H9 (cell line): Measurements from ENCODE around the gene TNFSF4. TPM values are rescaled to one million over a fixed set of nuclear protein-coding genes. Genes with fewer than 3 reads are reported as not detected.
A peak's percentile ranks its signal among the peaks of the same experiment; 100 is the strongest.

Experiments
- DNase-seq: peaks from one replicate; pipeline ENCODE4 v3.0.0-alpha.2; 2017
- H2AFZ ChIP-seq: one replicate; pipeline ENCODE4 v1.6.1; 2013; ENCODE audit warnings: mild to moderate bottlenecking, low read length, control low read depth, moderate library complexity
- H2AK5ac ChIP-seq: 2 replicates; pipeline ENCODE4 v1.6.1; 2013; ENCODE audit warnings: low read length, control low read depth, mixed read lengths; ENCODE audit not compliant: insufficient read length
- H2BK120ac ChIP-seq: one replicate; pipeline ENCODE4 v1.6.1; 2013; ENCODE audit warnings: low read depth, mild to moderate bottlenecking, low read length, control low read depth, inconsistent platforms; ENCODE audit not compliant: poor library complexity, severe bottlenecking
- H2BK12ac ChIP-seq: 2 replicates; pipeline ENCODE4 v1.6.1; 2013; ENCODE audit warnings: low read length, control low read depth, mixed read lengths, low read depth; ENCODE audit not compliant: insufficient read length
- H2BK15ac ChIP-seq: 2 replicates; pipeline ENCODE4 v1.6.1; 2013; ENCODE audit warnings: low read depth, low read length, control low read depth
- H2BK20ac ChIP-seq: one replicate; pipeline ENCODE4 v1.6.1; 2013; ENCODE audit warnings: low read depth, mild to moderate bottlenecking, low read length, control low read depth, inconsistent platforms; ENCODE audit not compliant: poor library complexity, severe bottlenecking
- H2BK5ac ChIP-seq: 2 replicates; pipeline ENCODE4 v1.6.1; 2013; ENCODE audit warnings: low read length, control low read depth, mixed read lengths; ENCODE audit not compliant: insufficient read length
- H3K14ac ChIP-seq: 2 replicates; pipeline ENCODE4 v1.6.1; 2013; ENCODE audit warnings: low read length, control low read depth; ENCODE audit not compliant: insufficient read depth
- H3K18ac ChIP-seq: 2 replicates; pipeline ENCODE4 v1.6.1; 2013; ENCODE audit warnings: low read depth, mild to moderate bottlenecking, mixed read lengths, low read length, control low read depth; ENCODE audit not compliant: insufficient read length
- H3K23ac ChIP-seq: 2 replicates; pipeline ENCODE4 v1.6.1; 2013; ENCODE audit warnings: low read length, control low read depth, mixed read lengths, low read depth; ENCODE audit not compliant: insufficient read length
- H3K23me2 ChIP-seq: 2 replicates; pipeline ENCODE4 v1.6.1; 2013; ENCODE audit warnings: low read depth, mild to moderate bottlenecking, mixed read lengths, low read length, control low read depth; ENCODE audit not compliant: insufficient read length, poor library complexity, severe bottlenecking
- H3K27ac ChIP-seq: 2 replicates; pipeline ENCODE4 v1.5.1; 2013; ENCODE audit warnings: low read length, control low read depth, mixed read lengths, low read depth; ENCODE audit not compliant: insufficient read length
- H3K27me3 ChIP-seq: 2 replicates; pipeline ENCODE4 v1.6.1; 2013; ENCODE audit warnings: low read length, control low read depth, inconsistent platforms; ENCODE audit not compliant: insufficient read depth
- H3K4ac ChIP-seq: 2 replicates; pipeline ENCODE4 v1.6.1; 2013; ENCODE audit warnings: low read depth, mild to moderate bottlenecking, control low read depth, inconsistent platforms, low read length, moderate library complexity
- H3K4me1 ChIP-seq: 2 replicates; pipeline ENCODE4 v1.6.1; 2013; ENCODE audit warnings: low read length, control low read depth, inconsistent platforms; ENCODE audit not compliant: insufficient read depth
- H3K4me2 ChIP-seq: 2 replicates; pipeline ENCODE4 v1.6.1; 2013; ENCODE audit warnings: low read length, control low read depth, mixed read lengths; ENCODE audit not compliant: insufficient read length, insufficient read depth
- H3K56ac ChIP-seq: 2 replicates; pipeline ENCODE4 v1.6.1; 2013; ENCODE audit warnings: low read depth, mild to moderate bottlenecking, mixed read lengths, low read length, control low read depth; ENCODE audit not compliant: insufficient read length
- H3K79me1 ChIP-seq: 2 replicates; pipeline ENCODE4 v1.6.1; 2013; ENCODE audit warnings: low read depth, mild to moderate bottlenecking, moderate library complexity, low read length, control low read depth, inconsistent platforms; ENCODE audit not compliant: insufficient read depth, poor library complexity, severe bottlenecking
- H3K79me2 ChIP-seq: 2 replicates; pipeline ENCODE4 v1.6.1; 2013; ENCODE audit warnings: low read length, control low read depth, inconsistent platforms; ENCODE audit not compliant: insufficient read depth
- H3K9ac ChIP-seq: 2 replicates; pipeline ENCODE4 v1.6.1; 2013; ENCODE audit warnings: low read length, control low read depth, mixed read lengths; ENCODE audit not compliant: insufficient read length; ENCODE audit errors: extremely low read depth
- H3K9me3 ChIP-seq: one replicate; pipeline ENCODE4 v1.6.1; 2013; ENCODE audit warnings: low read depth, low read length, inconsistent platforms; ENCODE audit not compliant: control insufficient read depth
- H3T11ph ChIP-seq: one replicate; pipeline ENCODE4 v1.6.1; 2013; ENCODE audit warnings: mild to moderate bottlenecking, low read length, control low read depth, inconsistent platforms
- H4K20me1 ChIP-seq: one replicate; pipeline ENCODE4 v1.6.1; 2013; ENCODE audit not compliant: control insufficient read depth, insufficient read length, insufficient read depth
- H4K5ac ChIP-seq: 2 replicates; pipeline ENCODE4 v1.6.1; 2013; ENCODE audit warnings: low read depth, mild to moderate bottlenecking, mixed read lengths, low read length, control low read depth; ENCODE audit not compliant: insufficient read length
- H4K8ac ChIP-seq: replicated peaks from 2 replicates; pipeline ENCODE4 v1.6.1; 2013; ENCODE audit warnings: low read length, control low read depth, mixed read lengths, low read depth; ENCODE audit not compliant: insufficient read length
- H4K91ac ChIP-seq: 2 replicates; pipeline ENCODE4 v1.6.1; 2013; ENCODE audit warnings: low read depth, mild to moderate bottlenecking, moderate library complexity, mixed read lengths, low read length, control low read depth; ENCODE audit not compliant: insufficient read length
- H3K27ac Mint-ChIP-seq, 3 experiments: 2 replicates in 2 of 3; 3 replicates in 1 of 3; pipeline ENCODE4 v1.8.0; 2020 to 2021; ENCODE audit warnings: mixed read lengths in 3 of 3, mild to moderate bottlenecking in 1 of 3, moderate library complexity in 1 of 3
- H3K27me3 Mint-ChIP-seq: 2 replicates; pipeline ENCODE4 v1.8.0; 2021; ENCODE audit warnings: low read depth, mild to moderate bottlenecking, moderate library complexity, mixed read lengths
- H3K36me3 Mint-ChIP-seq, 3 experiments: 2 replicates in 2 of 3; 3 replicates in 1 of 3; pipeline ENCODE4 v1.8.0; 2020 to 2021; ENCODE audit warnings: low read depth in 3 of 3, mixed read lengths in 3 of 3; ENCODE audit not compliant: insufficient read depth in 1 of 3
- H3K4me1 Mint-ChIP-seq, 2 experiments: 2 replicates each; pipeline ENCODE4 v1.8.0; 2020; ENCODE audit warnings: mixed read lengths in 2 of 2
- H3K4me3 Mint-ChIP-seq, 2 experiments: 2 replicates in 1 of 2; 3 replicates in 1 of 2; pipeline ENCODE4 v1.8.0; 2020 to 2021; ENCODE audit warnings: mild to moderate bottlenecking in 2 of 2, mixed read lengths in 2 of 2, moderate library complexity in 1 of 2
- H3K9me3 Mint-ChIP-seq, 2 experiments: 2 replicates in 1 of 2; 3 replicates in 1 of 2; pipeline ENCODE4 v1.8.0; 2020; ENCODE audit warnings: mild to moderate bottlenecking in 2 of 2, mixed read lengths in 2 of 2, moderate library complexity in 1 of 2
- CTCF ChIP-seq: fragments of 200-600 bp; sonication (generic); conservative IDR thresholded peaks from 3 replicates; pipeline ENCODE4 v1.8.0; 2021; ENCODE audit warnings: antibody characterized with exemption, mild to moderate bottlenecking
- WGBS: extraction: QIAGEN DNeasy Blood & Tissue Kit; methylation state at CpG from one replicate; pipeline ENCODE4 v1.1.7; 2013; ENCODE audit warnings: missing lambda C conversion rate, low lambda C conversion rate, mixed read lengths; ENCODE audit not compliant: insufficient read length; ENCODE audit errors: extremely low coverage; 5-methylcytosine and 5-hydroxymethylcytosine counted together
- total RNA-seq: library from RNA; stranded (reverse); gene quantifications from 2 replicates; pipeline ENCODE4 v1.2.1, GENCODE V29; 2021

The TNFSF4 gene
- total RNA-seq, 1 experiment from 2014 or later = 0.28 TPM

- Histone ChIP-seq H2BK20ac (no peak overlapping the region), H3K79me2 (0 out of 2 replicates have a peak, but pooled peaks cover 2% of the 10 kb centered on the region), H3K4me1 (peaks cover 1% of the 10 kb centered on the region; the same call in 1 of the 2 replicates), H3K56ac (no peak overlapping the region), H3K14ac (no peak overlapping the region), H4K91ac (no peak overlapping the region), H3K27me3 (no peaks in the 10 kb centered on the region), H2AFZ (no peak overlapping the region), H3K27ac (no peak overlapping the region), H2BK5ac (no peak overlapping the region), H2BK15ac (no peak overlapping the region), H4K20me1 (no peaks in the 10 kb centered on the region), H4K8ac (no peak overlapping the region), H3K79me1 (no peaks in the 10 kb centered on the region), H3K18ac (no peak overlapping the region), H3K23ac (no peak overlapping the region), H2AK5ac (no peak overlapping the region), H3K4ac (no peak overlapping the region), H2BK12ac (no peak overlapping the region), H3K23me2 (no peaks in the 10 kb centered on the region), H3K9ac (no peak overlapping the region), H3K9me3 (no peaks in the 10 kb centered on the region), H3T11ph (no peak overlapping the region), H3K4me2 (no peak overlapping the region), H2BK120ac (no peak overlapping the region), H4K5ac (no peak overlapping the region)
- WGBS = no CpG with 5 or more reads among the region's 5 CpGs
- TF ChIP-seq CTCF = peak; percentile 75
- Mint-ChIP-seq H3K9me3 (no peaks in the 10 kb centered on the region), H3K27ac (peak overlapping the region in 1 of 3 experiments; percentile 18; a peak in 1 of 7 replicates), H3K36me3 (no peaks in the 10 kb centered on the region), H3K4me1 (peaks cover 9 to 11% of the 10 kb centered on the region in 2 experiments), H3K27me3 (peaks cover 21% of the 10 kb centered on the region), H3K4me3 (no peak overlapping the region)
- DNase-seq = peak; percentile 34
These were observed 4.5 kb downstream of the TNFSF4 start for GRCh38 chr1:173202424-173203145.
